Ishikawa (cell line): Measurements from ENCODE around the gene MTF2.

Experiments
- FOXM1 ChIP-seq: IDR thresholded peaks from 2 replicates; pipeline ENCODE4 v1.6.1; 2012; ENCODE audit warnings: low read depth, borderline replicate concordance
- TF ChIP-seq, protein P1 (sequence below): IDR thresholded peaks from 2 replicates; pipeline ENCODE4 v1.6.1; 2012

DNA sequence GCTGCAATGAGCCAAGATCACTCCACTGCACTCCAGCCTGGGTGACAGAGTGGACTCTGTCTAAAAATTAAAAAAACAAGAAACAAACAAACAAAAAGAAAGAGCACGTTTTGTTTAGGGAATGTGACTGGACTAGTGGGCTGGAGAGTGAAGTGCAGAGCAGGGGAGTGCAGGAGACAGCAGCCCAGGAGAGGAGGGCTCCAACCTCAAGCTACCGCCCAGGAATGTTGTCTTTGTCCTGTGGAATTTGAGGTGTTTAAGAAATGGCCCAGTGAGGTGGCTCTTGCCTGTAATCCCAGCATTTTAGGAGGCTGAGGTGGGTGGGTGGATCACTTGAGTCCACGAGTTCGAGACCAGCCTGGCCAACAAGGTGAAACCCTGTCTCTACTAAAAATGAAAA, 42.4 kb upstream of the MTF2 start:
- TF ChIP-seq, protein P1, sequence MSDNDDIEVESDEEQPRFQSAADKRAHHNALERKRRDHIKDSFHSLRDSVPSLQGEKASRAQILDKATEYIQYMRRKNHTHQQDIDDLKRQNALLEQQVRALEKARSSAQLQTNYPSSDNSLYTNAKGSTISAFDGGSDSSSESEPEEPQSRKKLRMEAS, result no peak
- TF ChIP-seq FOXM1, result no peak
